DOHH2 (cell line): ENCODE results near the gene B9D2.

Experiments
- EZH2phosphoT487 ChIP-seq: fragments of 200-600 bp; sonication (generic); IDR thresholded peaks from 2 replicates; pipeline ENCODE4 v1.6.1; 2017; ENCODE audit warnings: borderline replicate concordance, mild to moderate bottlenecking, antibody characterized with exemption, low read length, moderate library complexity, mixed read lengths
- TF ChIP-seq, protein P1 (sequence below): fragments of 200-600 bp; sonication (generic); IDR thresholded peaks from one replicate; pipeline ENCODE4 v1.5.1; 2014; ENCODE audit warnings: antibody characterized with exemption, mild to moderate bottlenecking, low read depth, low read length; ENCODE audit not compliant: poor library complexity, severe bottlenecking

DNA sequence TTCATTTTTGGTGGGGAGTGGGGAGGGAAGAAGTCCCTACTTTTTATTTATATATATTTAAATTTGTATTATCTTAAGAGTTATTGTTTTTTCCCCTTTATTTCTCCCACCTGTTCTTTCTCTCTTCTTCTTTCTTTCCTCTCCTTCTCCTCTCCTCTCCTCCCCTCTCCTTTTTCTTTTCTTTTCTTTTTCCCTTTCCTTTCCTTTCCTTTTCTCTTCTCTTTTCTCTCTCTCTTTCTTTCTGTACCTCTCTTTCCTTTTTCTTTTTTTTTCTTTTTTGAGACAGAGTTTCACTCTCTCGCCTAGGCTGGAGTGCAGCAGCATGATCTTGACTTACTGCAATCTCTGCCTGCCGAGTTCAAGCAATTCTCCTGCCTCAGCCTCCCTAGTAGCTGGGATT is 35.6 kb upstream of the B9D2 start:
- TF ChIP-seq, protein P1, sequence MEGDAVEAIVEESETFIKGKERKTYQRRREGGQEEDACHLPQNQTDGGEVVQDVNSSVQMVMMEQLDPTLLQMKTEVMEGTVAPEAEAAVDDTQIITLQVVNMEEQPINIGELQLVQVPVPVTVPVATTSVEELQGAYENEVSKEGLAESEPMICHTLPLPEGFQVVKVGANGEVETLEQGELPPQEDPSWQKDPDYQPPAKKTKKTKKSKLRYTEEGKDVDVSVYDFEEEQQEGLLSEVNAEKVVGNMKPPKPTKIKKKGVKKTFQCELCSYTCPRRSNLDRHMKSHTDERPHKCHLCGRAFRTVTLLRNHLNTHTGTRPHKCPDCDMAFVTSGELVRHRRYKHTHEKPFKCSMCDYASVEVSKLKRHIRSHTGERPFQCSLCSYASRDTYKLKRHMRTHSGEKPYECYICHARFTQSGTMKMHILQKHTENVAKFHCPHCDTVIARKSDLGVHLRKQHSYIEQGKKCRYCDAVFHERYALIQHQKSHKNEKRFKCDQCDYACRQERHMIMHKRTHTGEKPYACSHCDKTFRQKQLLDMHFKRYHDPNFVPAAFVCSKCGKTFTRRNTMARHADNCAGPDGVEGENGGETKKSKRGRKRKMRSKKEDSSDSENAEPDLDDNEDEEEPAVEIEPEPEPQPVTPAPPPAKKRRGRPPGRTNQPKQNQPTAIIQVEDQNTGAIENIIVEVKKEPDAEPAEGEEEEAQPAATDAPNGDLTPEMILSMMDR: no peak
- no peak for TF ChIP-seq EZH2phosphoT487
